ENCODE results near the gene PANX2. TPM values are rescaled to one million over a fixed set of nuclear protein-coding genes. Genes with fewer than 3 reads are reported as not detected.

The PANX2 gene
- total RNA-seq, 1 experiment from 2014 or later = 2.6 TPM

GRCh38 chr22:50176850-50177536 lies 6.5 kb downstream of the PANX2 start:
- ChIA-PET POLR2A (interaction anchor here (0.6 kb wide), 1 partner anchor 76 kb away, joined by 4 read pairs; no protein-coding TSS in a partner anchor), CTCF (no interaction called here)
- Mint-ChIP-seq H3K27me3 (ENCODE audit: insufficient read depth, unreplicated experiment) (no peaks in the 10 kb centered on the region), H3K4me1 (ENCODE audit: low read depth, unreplicated experiment) (peaks cover 7% of the 10 kb centered on the region), H3K27ac (ENCODE audit: unreplicated experiment) (no peak overlapping the region), H3K36me3 (ENCODE audit: insufficient read depth, unreplicated experiment) (no peaks in the 10 kb centered on the region), H3K4me3 (ENCODE audit: unreplicated experiment) (no peak overlapping the region), H3K9me3 (ENCODE audit: unreplicated experiment) (no peaks in the 10 kb centered on the region)
- H3K36me3 ChIP-seq (ENCODE audit: control insufficient read depth, insufficient read depth, low read length) = no peaks in the 10 kb centered on the region
- BruUV-seq (replicated peaks) = no TSS peak
- no peak overlapping the region for H3K4me3 ChIP-seq (ENCODE audit: low read depth, low read length)
- H3K27me3 ChIP-seq (replicated peaks; ENCODE audit: control insufficient read depth, insufficient read depth, low read length) = no peaks in the 10 kb centered on the region
- H3K4me1 ChIP-seq = peaks cover 9% of the 10 kb centered on the region; the same call in 1 of the 2 replicates
- DNase-seq = no peak
- H3K9me3 ChIP-seq = no peaks in the 10 kb centered on the region
- intact Hi-C loops (cut with micrococcal nuclease; ENCODE audit: unreplicated experiment) = no loop called here
- no peak for TF ChIP-seq CTCF (IDR thresholded peaks at IDR 0.05; ENCODE audit: insufficient read depth in 1 of 2, low read depth in 1 of 2, low read length in 1 of 2, severe bottlenecking in 1 of 2, unreplicated experiment in 1 of 2)

- Histone ChIP-seq H3K4me3 (ENCODE audit: low read depth, low read length) (no peak overlapping the region), H3K4me1 (peaks cover 7% of the 10 kb centered on the region; the same call in 1 of the 2 replicates), H3K27me3 (replicated peaks; ENCODE audit: control insufficient read depth, insufficient read depth, low read length) (no peaks in the 10 kb centered on the region), H3K36me3 (ENCODE audit: control insufficient read depth, insufficient read depth, low read length) (no peaks in the 10 kb centered on the region), H3K9me3 (no peaks in the 10 kb centered on the region)
- no peaks in the 10 kb centered on the region for H3K27me3 Mint-ChIP-seq (ENCODE audit: insufficient read depth, unreplicated experiment)
- intact Hi-C loops (cut with micrococcal nuclease; ENCODE audit: unreplicated experiment) = no loop called here
- H3K36me3 Mint-ChIP-seq (ENCODE audit: insufficient read depth, unreplicated experiment) = no peaks in the 10 kb centered on the region
- peaks cover 7% of the 10 kb centered on the region for H3K4me1 Mint-ChIP-seq (ENCODE audit: low read depth, unreplicated experiment)
- POLR2A ChIA-PET = no interaction called here
- H3K27ac Mint-ChIP-seq (ENCODE audit: unreplicated experiment) = no peak overlapping the region
- no peak for DNase-seq
- BruUV-seq (replicated peaks) = no TSS peak
- H3K4me3 Mint-ChIP-seq (ENCODE audit: unreplicated experiment) = no peak overlapping the region
- CTCF ChIA-PET = no interaction called here
- H3K9me3 Mint-ChIP-seq (ENCODE audit: unreplicated experiment) = no peaks in the 10 kb centered on the region
- no peak for TF ChIP-seq CTCF (IDR thresholded peaks at IDR 0.05; ENCODE audit: insufficient read depth in 1 of 2, low read depth in 1 of 2, low read length in 1 of 2, severe bottlenecking in 1 of 2, unreplicated experiment in 1 of 2)
Observed at GRCh38 chr22:50177537-50178470, 7.3 kb downstream of the PANX2 start.

- no peak for TF ChIP-seq CTCF (IDR thresholded peaks at IDR 0.05; ENCODE audit: insufficient read depth in 1 of 2, low read depth in 1 of 2, low read length in 1 of 2, severe bottlenecking in 1 of 2, unreplicated experiment in 1 of 2)
- H3K9me3 ChIP-seq = no peaks in the 10 kb centered on the region
- CTCF ChIA-PET = no interaction called here
- Mint-ChIP-seq H3K36me3 (ENCODE audit: insufficient read depth, unreplicated experiment) (no peaks in the 10 kb centered on the region), H3K9me3 (ENCODE audit: unreplicated experiment) (no peaks in the 10 kb centered on the region), H3K4me3 (ENCODE audit: unreplicated experiment) (no peak overlapping the region), H3K27ac (ENCODE audit: unreplicated experiment) (no peak overlapping the region), H3K4me1 (ENCODE audit: low read depth, unreplicated experiment) (peaks cover 7% of the 10 kb centered on the region), H3K27me3 (ENCODE audit: insufficient read depth, unreplicated experiment) (no peaks in the 10 kb centered on the region)
- H3K4me1 ChIP-seq = peaks cover 7% of the 10 kb centered on the region; the same call in 1 of the 2 replicates
- no peaks in the 10 kb centered on the region for H3K36me3 ChIP-seq (ENCODE audit: control insufficient read depth, insufficient read depth, low read length)
- DNase-seq = no peak
- POLR2A ChIA-PET = no interaction called here
- H3K27me3 ChIP-seq (replicated peaks; ENCODE audit: control insufficient read depth, insufficient read depth, low read length) = no peaks in the 10 kb centered on the region
- no TSS peak for BruUV-seq (replicated peaks)
- no peak overlapping the region for H3K4me3 ChIP-seq (ENCODE audit: low read depth, low read length)
- intact Hi-C loops (cut with micrococcal nuclease; ENCODE audit: unreplicated experiment) = no loop called here
Observed at GRCh38 chr22:50178471-50178864, 7.9 kb downstream of the PANX2 start.

All from Caco-2 (cell line).